Stimulated activated CD4-positive, alpha-beta T cell treated with anti-CD3 and anti-CD28 coated beads, Interleukin-1b, Interleukin-23, amount 100 ng/mL, for 48 hours (primary cell): ENCODE data around the gene XDH.

Source experiments
- DNase-seq: peaks from one replicate; pipeline ENCODE4 v3.0.0-alpha.2; 2020

XDH gene

DNA sequence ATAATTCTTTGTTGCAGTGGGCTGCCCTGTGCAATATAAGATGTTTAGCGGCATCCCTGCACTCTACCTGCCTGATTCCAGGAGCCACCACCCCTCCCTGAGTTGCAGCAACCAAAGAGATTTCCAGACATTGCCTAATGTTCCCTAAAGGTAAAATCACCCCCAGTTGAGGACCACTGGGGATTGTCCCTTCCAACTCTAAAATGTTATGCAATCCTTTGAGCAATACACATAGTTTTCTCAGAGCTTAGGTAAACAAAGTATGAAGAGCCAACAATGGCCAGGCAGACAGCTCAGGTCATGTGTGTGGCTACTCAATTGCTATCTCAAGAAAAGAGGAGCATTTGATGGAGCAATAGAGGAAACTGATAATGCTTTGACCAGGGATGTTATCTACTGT lies 87.0 kb downstream of the XDH start:
- DNase-seq, result no peak

DNA sequence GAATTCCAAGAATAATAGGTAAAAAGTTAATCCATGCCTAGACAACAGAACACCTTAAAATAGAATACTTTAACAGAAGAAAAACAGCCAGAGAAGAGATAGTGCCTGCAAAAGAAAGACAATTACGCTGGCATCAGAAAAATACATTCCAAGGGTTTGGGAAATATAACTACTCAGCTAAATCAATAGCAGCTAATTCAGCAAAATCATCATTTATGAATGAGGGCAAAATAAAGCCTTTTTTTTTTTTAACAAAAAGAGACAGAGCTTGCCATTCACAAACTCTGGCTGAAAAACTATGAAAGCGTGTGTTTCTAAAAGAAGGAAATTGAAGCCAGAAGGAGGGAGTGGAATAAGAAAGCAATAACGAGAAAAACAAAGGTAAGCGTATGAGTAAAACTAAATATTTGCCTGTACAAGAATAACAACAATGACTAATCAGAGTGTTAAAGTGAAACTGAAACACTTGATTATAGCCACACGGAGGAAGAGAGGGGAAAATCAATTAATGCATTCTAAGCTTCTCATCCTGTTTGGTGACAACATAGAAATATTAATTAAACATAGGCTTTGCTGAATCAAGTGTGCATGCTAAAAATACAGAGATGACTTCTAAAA lies 90.4 kb downstream of the XDH start:
- DNase-seq, result no peak

DNA sequence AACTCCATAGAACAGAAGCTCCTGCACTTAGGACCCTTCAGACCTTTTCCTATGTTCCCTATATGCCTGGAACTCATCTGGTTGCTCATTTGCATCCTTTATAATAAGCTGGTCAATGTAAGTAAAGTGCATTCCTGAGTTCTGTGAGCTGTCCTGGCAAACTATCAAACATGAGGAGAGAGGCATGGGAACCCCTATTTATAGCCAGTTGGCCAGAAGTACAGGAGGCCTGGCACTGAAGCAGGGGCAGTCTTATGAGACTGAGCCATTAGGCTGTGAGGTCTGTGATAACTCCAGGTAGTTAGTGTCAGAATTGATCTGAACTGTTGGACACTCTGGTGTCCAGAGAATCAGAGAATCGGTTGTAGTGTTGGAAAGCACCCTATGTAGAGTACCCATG lies 92.2 kb downstream of the XDH start:
- DNase-seq, result no peak

DNA sequence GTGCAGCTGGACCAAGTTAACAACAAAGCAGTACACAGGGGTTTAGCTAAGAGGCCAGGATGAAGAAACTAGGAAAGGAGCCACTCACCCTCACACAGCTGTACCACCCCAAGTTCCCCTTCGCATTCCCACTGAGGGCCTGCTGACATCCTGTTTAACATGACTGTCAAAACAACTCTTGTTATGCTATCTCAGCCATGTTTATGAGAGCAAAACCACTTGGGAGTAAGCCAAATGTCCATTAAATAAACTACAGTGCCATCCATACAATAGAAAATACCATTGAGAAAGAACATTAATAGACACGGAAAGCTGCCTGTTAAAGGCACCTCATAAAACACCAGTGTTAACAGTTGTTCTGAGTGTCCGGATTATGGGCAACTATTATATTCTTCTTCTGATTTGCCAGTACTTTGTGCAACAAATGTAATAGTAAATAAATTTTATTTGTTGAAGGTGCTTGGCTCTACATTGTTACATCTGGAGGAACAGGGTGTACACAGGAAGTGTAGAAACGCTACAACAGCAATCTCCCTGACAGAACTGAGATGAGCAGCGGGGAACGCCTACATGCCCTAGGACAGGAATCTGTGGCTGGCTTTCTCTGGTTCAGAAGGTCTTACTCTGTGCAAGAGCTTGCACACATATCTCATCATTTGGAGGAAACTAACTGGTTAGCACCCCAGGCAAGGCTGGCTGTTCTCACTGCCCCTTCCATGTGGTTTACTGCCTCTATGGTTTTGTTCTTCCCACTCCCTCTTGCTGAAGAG lies 95.0 kb downstream of the XDH start:
- peak; percentile 18 for DNase-seq

DNA sequence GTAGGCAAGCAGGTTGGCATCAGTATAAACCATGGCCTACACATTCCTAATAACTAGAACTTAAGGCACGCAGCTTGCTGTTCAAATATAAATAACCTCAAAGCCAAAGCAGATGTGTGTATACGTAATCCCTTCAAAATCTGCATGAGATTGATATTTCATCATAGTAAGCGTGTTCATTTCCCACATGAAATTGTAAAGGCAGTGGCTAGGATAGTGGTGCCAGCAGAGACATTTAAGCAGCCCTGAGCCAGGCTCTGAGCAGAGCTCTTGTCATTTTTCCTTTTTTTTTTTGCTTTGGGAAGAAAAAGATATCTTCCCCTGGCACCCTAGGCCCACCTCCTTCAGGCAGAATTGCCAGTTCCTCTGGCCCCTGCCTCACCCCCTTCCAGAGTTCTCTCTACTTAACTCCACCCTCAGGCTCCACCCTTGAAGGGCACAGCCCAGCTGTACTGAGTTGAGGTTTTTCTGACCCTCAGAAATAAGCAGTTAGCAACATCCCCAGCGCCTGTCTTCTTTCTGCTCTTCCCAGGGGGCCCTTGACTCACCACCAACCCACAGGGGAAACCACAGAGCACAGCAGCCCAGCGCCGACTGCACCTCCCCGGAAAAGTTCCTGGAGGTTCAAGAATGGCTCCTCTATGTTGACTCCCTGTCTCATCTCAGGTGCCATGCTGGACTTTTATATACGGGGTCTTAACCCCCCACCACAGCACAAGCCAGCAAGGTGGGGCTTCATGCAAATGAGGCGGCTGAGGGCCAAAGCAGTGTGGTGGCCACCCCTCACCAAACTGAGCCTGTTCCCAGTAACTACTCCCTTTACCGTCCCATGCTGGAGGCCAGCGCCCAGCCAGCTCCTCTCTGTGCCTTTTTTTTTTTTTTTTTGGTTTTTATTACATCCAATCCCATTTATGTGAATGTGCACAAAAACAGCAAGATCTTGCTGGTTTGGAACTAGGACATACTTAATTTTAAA lies 95.9 kb downstream of the XDH start:
- peak; percentile 25 for DNase-seq

DNA sequence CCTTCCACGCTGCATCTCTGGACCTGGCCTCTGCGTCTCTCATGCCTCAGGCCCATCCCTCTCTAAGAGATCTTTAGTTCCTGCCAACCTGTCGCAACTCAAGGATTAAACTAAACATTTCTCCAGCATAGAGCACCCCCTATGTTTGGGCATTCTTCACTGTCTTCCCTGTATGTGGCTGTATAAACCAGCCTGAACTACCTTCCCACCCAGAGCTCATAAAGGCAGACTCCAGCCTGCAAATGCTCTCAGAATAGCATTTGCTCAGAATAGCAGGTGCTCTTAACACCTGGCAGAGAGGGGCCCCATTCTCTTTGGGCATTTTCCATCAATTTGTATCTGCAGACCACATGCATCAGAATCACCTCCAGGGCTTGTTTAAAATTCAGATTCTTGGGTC lies 97.1 kb downstream of the XDH start:
- DNase-seq, result no peak

DNA sequence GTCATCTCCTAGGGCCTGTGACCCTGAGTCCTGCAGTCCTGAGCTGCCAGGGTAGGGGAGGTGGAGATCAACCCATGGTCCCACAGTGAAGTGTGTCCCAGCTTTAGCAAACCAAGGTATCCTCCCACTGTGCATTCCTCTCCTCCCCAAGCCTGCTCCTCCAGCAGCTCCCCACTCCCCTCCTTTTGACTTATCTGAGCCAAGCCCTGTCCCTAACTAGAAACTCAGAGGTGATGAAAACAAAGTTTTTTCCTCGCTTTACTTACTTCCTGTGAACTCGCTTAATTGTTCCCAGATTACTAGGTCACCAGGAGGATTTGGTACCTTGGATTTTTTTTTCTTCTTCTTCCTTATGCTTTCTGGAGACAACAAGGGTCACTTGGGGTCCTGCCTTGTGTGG lies 99.8 kb downstream of the XDH start:
- no peak for DNase-seq

DNA sequence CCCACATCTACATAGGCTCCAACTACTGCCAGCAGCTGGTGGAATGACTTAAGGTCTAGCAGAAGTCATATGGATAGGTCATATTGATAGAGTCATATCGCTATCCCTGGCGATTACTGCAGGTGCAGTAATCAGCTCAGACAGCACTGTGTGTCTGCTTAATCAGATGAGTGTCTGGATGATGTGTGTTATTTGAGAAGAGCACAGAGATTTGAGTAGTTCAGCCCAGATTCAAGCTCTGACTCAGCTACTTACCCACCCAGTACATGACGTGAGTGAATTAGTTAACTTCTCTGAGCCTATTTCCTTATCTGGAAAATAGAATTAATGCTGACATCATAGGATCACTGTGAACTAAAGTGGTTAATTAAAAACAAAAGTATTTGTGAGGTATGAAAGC lies 101.6 kb downstream of the XDH start:
- no peak for DNase-seq

DNA sequence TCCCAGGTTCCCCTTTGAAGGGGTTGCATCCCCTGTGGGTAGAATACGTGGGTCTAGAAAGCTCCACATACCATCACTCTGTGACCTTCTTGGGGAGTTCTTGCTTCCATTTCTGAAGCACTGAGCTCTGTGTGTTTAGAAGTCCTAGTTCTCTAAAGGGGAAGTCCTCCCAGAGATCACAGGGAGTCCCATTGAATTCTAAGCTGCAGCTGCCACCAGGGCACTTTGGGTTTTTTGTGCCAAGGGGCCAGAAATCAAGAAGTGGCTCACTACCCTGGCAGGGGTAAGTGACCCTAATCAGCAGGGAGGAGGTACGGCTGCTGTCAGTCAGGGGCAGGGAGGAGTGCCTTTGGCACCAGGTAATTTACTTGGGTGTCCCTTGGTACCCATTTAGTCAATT lies 109.7 kb downstream of the XDH start:
- DNase-seq, result no peak

DNA sequence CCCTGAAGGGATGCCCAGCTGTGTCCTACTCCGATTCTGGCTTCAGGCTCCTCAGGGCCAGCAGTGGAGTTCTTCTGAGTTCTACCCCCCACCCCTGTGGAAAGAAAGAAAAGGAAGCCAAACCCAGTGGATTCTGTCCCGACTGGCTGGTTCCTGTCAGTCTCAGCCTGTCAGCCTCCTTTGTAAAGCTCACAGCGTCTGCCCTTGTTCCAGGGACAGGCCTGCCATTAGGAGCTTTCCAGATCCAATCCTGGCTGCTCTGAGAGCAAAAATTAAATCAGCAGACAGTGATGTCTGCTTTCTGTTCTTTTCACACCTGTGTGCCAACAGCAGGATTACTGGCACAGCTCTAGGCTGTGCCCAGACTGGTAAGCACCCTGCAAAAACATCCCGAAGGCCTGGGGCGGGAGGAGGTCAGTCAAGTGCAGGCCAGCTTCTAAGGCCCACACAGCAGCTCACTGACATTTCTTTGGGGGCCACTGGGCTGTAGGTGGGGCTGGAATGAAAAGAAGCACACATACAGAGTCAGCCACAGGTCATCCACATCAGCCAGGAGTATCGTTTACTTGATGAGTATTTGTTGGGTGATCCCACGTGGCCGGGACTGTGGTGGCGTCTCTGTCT lies 111.5 kb downstream of the XDH start:
- no peak for DNase-seq

DNA sequence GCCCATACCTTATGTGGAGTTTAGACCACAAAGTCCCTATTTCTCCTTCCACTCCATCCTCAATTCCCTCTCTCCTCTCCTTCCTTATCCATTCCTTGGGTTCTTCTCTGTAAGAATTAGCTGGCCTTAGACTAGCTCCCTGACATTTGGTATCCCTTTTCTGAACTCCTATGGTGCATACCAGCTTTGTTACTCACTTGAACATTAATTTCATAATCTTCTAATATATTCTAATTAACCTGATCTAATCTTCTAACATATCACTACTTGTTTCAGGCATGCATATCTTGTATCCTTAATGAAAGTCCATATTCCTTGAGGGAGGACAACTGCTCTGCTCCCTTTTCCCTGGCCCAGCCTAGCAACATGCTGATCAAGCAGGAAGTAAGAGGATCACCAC lies 114.2 kb downstream of the XDH start:
- no peak for DNase-seq

DNA sequence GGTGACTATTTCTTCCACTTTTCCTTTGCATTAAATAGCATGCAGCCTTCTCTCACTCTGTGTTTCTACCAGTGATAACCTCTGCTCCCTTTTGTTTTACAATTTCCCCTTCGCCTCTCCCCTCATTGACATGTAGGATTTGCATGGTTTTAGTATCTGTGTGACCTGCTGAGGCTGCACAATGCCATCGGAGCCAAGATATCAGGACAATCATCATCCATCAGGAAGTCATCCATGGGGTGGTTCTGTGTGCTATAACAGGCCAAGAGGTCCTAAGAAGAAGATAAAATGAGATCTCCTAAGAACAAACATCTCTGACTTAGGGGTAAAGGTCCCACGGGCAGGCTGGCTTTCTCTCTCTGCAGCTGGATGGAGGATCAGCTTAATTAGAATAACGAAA lies 115.0 kb downstream of the XDH start:
- DNase-seq, result no peak

DNA sequence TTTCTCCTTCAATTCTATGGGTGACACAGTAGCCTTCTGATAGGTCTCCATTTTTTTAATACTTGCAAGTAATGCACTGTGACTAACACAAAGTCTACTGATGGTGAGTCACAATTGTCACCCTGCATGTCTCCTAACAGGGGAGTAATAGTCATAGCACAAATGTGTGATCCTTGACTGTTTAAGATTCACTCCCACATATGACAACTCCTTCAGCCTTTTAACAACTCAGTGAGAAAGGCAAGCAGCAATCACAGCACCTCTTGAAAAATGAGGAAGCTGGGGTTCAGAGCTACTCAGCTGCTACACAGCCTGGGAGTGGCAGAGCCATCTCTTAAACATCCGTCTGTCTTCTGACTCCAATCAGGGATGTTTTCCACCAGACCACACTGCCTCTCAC lies 116.8 kb downstream of the XDH start:
- peak; percentile 9 for DNase-seq

DNA sequence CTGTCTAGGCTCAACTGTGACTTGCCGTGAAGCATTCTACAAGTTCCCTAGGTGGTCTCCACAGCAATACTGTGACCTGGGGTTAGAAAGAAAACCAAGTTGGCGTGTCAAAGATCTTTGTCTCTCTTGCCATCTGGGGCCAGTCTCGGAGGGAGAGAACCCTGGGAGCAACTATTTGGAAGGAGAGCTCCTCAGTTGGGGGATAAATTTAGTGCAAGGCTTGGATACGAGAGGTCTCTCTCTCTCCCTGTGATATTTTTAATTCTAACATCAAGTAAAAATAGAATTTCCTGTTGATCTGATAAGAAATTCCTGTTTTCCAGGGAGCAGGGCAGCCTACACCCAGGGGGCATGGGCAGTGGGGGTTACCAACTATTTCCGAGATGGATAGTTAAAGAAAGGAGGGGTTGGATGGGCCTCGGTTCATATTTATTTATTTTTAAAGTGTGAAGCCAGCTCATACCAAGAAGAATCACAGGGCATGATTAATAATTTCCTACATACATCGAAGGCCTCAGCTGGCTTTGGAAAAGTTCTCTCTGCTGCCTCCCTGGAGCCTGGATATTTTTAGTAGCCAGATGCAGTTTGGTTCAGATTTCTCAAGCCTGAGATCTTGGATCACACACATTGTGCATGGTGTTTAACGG lies 117.8 kb downstream of the XDH start:
- no peak for DNase-seq

DNA sequence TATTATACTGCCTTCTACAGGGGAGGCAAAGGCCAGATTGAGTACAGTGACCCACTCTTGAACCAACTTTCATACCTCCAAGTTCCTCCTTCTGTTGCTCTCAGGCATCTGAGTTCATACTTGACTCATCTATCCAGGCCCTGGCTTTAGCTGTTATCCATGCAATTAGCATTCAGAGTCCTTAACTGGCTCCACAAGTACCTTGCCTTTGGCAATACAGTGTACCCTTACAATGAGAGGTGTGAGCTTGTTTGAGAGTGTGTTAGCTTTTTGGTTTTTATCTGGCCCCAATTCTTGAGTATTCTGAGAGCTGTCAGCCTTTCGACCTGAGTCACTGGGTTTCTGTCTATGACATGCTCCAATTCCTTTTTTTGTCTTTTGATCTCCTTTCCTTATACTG lies 120.3 kb downstream of the XDH start:
- DNase-seq, result no peak

DNA sequence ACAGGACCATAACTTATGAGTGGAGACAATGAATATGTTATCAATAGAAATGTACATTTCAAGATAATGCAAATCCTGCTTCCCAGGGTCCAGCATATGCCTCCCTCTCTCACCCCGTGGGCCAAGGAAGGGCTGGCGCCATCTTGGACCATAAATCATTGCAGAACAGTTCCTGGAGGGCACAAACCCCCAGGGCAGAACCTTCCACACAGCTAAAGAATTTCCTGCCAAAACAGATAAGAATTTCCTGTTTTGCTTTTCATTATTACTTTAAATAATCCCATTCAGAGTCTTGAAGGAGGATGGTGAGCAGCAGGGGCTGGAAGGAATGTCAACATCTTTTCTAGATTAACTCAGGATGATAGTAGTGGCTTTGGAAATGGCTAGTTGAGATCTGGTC lies 126.9 kb downstream of the XDH start:
- no peak for DNase-seq

DNA sequence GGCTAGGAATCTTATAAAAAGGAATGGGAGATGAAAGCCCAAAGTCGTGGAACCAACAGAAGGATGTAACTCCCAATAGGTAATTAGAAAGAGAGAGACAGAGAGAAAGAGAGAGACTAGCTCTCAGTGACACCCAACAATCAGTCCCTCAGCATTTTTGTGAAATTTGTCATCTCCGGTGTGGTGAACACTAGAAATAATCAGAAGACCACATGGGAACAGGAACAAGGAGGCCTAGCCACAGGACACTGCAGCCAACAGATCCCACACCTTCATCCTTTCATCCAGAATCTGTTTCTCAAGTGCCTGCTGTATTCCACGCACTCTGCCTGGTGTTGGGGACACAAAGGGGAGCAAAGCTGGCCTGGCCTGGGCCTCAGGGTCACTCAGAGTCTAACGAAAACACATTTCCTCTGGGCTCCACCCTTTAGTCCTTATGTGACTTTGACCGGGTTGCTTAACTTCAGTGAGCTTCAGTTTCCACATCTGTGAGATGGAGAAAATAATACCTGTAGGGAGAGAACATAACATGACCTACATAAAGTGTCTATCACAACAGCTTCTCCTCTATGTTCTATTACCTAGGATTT lies 127.5 kb downstream of the XDH start:
- no peak for DNase-seq

DNA sequence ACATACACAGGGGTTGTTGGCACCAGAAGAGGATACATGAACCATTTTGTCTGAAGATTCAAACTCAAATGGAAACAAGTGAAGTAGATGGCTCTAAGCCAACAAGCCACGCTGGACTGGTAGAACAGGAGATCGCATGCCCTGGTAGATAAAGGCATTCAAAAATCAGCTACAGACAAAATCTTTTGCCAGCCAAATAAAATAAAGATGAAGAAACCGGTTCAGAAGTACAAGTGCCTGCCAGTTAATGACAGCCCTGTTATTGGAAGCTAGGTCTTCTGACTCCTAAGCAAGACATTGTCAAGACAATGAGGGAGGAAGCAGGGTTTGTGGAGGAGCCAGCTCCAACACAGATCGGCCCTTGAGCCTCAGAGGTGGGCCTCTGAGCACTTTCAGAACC lies 128.3 kb downstream of the XDH start:
- DNase-seq, result no peak
